ENCODE data around the gene SHROOM3. TPM values are rescaled to one million over a fixed set of nuclear protein-coding genes. Genes with fewer than 3 reads are reported as not detected.

Gene SHROOM3
- total RNA-seq, 1 donor from 2014 or later: 0.05 TPM

DNA sequence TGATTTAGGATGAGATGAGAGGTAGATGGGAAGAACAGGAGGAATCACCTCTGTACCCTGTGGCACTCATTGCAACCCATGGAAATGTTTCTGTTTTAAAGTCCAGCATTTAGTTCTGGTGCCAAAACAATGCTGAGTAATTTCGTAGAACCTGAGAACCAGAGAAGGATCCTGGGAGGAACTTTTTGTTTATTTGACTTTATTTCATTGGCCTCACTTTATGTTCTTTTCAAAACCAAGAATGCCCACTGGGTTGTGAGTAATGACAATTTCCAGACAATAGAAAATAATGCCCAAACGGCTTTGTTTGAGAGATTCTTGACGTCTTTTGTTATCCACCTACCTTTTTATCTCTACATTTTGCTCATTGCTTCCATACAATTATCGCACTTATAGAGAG lies 111.3 kb downstream of the SHROOM3 start:
- H3K9me3 Mint-ChIP-seq: peaks cover 3% of the 10 kb centered on the region
- H3K27me3 Mint-ChIP-seq: peaks cover 5% of the 10 kb centered on the region
- H3K4me1 Mint-ChIP-seq: peaks cover 15% of the 10 kb centered on the region
- H3K4me3 Mint-ChIP-seq: no peak overlapping the region
- H3K27ac Mint-ChIP-seq: no peak overlapping the region
- intact Hi-C loops (cut with micrococcal nuclease): no loop called here
- no peaks in the 10 kb centered on the region for H3K36me3 Mint-ChIP-seq (ENCODE audit: low read depth)
- no peak for DNase-seq

DNA sequence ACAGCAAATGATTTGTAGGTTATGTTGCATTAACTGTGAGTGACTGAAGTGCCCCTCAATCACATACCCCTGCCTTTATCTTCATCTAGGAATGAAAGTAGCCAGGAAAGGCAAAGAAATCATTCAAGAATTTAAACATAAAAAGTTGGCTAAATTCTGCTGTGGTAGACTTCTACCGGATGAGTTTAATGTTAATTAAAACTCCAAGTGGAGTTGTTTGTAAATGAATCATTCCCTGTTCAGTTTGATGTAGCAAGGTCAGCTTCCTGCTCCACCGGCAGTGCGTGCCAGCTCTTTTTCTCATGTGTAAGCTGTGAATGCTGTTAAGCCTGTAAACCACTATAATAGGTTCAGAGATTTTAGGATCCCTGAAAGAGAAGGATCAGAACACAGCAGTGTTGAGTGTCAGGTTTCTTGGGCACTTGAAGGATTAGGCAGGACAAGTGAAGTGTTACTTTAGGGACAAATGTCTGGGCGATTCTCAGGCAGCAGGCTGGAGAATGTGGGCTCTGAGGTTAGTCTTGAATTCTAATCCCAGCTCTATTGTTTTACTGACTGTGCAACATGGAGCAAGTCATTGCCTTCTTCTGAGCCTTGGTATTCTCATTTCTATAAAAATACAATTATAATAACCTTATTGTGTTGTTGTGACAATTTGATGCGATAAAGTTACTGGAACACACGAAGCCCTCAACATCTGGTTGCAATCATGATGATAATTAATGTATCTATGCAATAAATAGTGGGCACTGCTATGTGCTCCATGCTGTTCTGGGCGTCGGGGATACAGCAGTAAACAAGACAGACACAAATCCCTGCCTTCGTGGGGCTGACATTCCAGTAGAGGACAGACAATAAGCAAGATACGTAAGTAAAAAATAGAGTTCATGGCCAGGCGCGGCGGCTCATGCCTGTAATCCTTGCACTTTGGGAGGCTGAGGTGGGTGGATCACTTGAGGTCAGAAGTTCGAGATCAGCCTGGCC lies 112.0 kb downstream of the SHROOM3 start:
- H3K9me3 Mint-ChIP-seq: peaks cover 3% of the 10 kb centered on the region
- H3K4me3 Mint-ChIP-seq: no peak overlapping the region
- peaks cover 6% of the 10 kb centered on the region for H3K27me3 Mint-ChIP-seq
- DNase-seq: no peak
- no peaks in the 10 kb centered on the region for H3K36me3 Mint-ChIP-seq (ENCODE audit: low read depth)
- H3K4me1 Mint-ChIP-seq: peaks cover 15% of the 10 kb centered on the region
- intact Hi-C loops (cut with micrococcal nuclease): no loop called here
- no peak overlapping the region for H3K27ac Mint-ChIP-seq

DNA sequence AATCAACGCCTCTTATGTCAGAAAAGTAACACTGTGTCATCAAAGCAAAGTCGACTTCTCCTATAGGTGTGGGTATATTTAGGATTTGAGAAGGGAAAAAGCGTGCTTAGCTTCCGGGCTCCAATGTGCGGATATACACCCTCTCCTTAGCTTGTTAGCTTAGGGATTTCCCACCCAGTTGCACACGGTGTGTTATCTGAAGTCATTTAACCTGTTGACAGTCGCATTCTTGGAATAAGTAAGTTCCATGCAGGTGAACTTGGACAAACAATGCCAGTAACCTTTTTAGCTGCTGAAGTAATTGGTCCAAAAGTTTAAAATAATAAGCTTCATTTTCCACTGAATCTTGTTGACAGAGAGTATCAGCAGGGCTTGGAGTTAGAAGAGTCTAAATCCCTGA lies 113.7 kb downstream of the SHROOM3 start:
- DNase-seq: no peak
- Mint-ChIP-seq H3K4me3 (no peak overlapping the region), H3K27ac (no peak overlapping the region), H3K9me3 (no peaks in the 10 kb centered on the region), H3K27me3 (peaks cover 6% of the 10 kb centered on the region), H3K36me3 (ENCODE audit: low read depth) (no peaks in the 10 kb centered on the region), H3K4me1 (peaks cover 15% of the 10 kb centered on the region)
- intact Hi-C loops (cut with micrococcal nuclease): no loop called here

DNA sequence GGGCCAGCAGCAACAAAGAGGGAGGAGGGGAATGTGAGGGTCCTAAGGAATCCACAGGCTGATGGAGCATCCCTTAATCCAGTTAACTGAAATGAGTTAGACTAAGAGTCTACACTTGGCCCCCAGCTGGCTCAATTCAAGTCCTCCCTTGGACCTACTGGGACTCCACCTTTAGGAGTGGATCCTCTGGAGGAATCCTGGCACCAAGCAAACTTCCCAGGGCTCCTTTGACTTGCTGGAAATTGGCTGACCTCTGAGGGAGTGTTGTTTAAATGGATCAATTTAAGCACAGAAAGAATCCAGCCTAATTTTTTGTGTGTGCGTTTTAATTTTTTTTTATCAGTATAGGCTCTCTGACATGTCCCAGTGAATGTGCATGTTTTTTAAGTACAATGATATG lies 114.7 kb downstream of the SHROOM3 start:
- H3K36me3 Mint-ChIP-seq (ENCODE audit: low read depth): no peaks in the 10 kb centered on the region
- intact Hi-C loops (cut with micrococcal nuclease): no loop called here
- H3K4me3 Mint-ChIP-seq: no peak overlapping the region
- H3K4me1 Mint-ChIP-seq: peaks cover 10% of the 10 kb centered on the region
- H3K9me3 Mint-ChIP-seq: no peaks in the 10 kb centered on the region
- no peak overlapping the region for H3K27ac Mint-ChIP-seq
- no peak for DNase-seq
- H3K27me3 Mint-ChIP-seq: peaks cover 6% of the 10 kb centered on the region

DNA sequence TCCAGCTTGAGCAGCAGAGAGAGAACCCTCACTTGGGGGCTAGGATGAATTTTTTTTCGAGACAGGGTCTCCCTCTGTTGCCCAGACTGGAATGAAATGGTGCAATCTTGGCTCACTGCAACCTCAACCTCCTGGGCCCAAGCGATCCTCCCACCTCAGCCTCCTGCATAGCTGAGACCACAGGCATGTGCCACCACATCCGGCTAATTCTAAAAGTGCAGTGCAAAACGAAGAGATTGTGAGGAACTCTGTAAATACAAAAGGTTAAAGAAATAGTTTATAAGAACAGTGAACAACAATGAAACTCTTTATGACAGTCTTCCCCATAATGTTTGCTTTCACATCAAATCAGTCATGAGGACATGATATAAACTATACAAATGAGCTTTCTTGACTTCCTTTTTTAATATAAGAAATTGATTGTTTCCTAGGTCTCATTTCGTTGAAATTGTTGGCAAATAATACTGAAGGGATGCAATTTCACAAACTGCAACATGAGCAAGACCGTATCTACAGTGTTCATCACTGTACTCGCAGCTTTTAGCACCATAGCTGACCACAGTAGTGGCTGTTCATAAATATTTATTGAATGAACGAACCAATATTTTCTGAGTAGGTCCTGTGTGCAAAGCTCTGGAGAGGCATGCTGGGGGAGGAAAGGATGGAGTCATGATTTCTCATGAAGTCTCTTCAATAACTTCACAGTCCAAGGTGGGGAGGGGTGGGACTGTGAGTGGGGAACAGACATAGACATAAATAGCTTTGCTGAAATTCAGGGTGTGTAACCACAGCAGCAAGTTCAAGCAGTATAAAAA lies 116.1 kb downstream of the SHROOM3 start:
- peaks cover 6% of the 10 kb centered on the region for H3K27me3 Mint-ChIP-seq
- H3K9me3 Mint-ChIP-seq: no peaks in the 10 kb centered on the region
- no peak overlapping the region for H3K27ac Mint-ChIP-seq
- H3K4me1 Mint-ChIP-seq: no peaks in the 10 kb centered on the region
- no peaks in the 10 kb centered on the region for H3K36me3 Mint-ChIP-seq (ENCODE audit: low read depth)
- intact Hi-C loops (cut with micrococcal nuclease): no loop called here
- DNase-seq: no peak
- H3K4me3 Mint-ChIP-seq: no peak overlapping the region

DNA sequence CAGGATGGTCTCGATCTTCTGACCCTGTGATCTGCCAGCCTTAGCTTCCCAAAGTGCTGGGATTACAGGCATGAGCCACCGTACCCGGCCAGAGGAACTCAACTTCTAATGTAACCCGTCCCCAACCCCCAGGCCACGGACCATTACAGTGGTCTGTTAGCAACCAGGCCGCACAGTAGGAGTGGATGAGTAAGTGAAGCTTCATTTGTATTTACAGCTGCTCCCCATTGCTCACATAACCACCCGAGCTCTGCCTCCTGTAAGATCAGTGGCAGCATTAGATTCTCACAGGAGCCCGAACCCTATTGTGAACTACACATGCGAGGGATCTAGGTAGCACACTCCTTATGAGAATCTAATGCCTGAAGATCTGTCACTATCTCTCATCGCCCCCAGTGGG lies 119.6 kb downstream of the SHROOM3 start:
- Mint-ChIP-seq H3K4me3 (no peak overlapping the region), H3K27me3 (peaks cover 6% of the 10 kb centered on the region), H3K9me3 (no peaks in the 10 kb centered on the region), H3K27ac (no peak overlapping the region), H3K36me3 (ENCODE audit: low read depth) (no peaks in the 10 kb centered on the region), H3K4me1 (no peaks in the 10 kb centered on the region)
- no peak for DNase-seq
- intact Hi-C loops (cut with micrococcal nuclease): no loop called here

DNA sequence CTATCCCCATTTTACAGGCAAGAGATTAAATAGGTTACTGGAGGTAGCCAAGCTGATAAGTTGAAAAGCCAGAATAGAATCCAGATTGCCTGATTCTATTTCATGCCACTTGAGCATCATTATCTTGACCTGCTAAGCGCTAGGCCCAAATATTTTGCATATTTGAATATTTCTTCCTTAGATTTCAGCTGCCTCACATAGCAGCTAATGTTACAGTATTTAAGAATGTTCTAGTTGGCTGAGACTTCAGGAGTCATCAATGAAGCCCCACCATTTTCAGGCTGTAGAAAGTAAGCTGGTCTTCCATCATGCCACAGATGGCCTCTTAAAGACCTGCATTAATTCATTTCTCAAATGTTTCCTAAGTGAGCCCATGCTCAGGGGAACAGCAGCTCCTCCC lies 121.4 kb downstream of the SHROOM3 start:
- Mint-ChIP-seq H3K4me1 (no peaks in the 10 kb centered on the region), H3K4me3 (no peak overlapping the region), H3K27me3 (peaks cover 5% of the 10 kb centered on the region), H3K9me3 (peaks cover 5% of the 10 kb centered on the region), H3K36me3 (ENCODE audit: low read depth) (no peaks in the 10 kb centered on the region), H3K27ac (no peak overlapping the region)
- DNase-seq: no peak
- intact Hi-C loops (cut with micrococcal nuclease): no loop called here

DNA sequence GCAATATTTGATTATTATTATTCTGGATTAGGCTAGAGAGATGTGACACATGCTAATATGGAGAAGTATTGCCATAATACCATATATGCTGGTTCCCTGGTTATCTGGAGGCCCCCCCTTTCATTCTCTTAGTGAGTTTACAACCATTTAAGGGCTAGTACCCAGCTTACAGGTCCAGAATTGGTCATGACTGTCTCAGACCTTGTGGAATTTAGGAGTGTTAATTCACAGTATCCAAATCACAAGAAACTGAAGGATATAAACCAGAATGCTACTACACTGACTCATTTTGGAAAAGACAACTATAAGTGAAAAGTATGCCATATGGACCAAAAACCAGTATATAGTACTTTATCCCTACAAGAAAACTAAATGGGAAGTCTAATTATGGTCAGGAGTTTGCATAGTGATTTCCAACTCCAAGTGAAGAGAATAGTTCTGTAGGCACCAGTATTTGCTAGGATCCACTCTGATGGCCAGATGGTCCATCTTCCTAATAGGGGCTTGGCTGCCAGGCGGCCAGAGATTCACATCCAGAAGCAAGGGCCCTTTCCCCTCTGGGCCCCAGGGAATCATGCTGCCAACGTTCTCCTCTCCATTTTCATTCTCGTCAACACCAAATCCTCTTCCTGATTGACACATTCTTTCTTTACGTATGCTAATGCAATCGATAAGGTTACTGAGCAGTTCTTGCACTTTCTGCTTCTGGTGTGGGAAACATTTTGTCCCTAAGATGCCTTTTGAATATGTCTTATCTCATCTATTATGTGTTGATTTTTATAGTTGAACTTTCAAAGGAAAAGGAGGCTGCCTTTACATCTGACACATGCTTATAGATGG lies 123.6 kb downstream of the SHROOM3 start:
- peaks cover 4% of the 10 kb centered on the region for H3K27me3 Mint-ChIP-seq

DNA sequence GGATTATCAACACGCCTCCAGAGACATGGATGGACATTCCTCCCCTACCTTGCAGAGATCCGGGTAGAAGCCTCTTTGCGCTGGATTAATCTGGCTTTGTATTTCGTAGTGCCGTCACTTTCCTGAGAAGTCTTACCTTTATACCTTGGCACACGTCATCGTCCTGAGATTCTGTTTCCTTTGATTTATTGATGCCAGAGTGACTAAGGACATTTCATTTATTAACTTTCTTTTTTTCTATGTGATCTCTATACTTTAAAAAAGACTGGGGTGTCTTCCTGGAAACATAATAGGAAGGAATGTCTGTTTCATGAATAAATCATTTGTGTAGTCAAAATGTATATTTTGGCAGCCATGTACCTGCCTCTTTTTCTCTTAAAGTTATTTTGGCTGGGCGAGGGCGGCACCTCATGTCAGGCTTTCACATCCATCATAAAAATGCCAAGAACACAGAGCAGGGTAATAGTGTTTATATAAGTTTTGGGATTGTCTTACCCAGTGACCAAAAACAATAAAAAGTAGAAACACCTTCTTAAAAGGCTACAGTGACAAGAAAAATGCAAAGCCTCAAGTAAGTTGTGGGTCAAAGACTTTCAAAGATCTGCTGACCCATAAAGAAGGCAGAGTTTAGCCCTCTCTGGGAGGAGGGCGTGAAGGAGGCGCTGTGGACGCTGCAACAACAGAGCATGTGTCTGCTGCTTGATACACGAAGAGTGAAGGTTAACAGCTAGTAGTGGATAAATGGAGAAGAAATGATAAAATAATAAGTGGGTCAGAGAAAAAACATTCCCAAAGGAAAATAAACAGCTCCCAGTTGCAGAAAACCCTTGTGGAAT lies 124.4 kb downstream of the SHROOM3 start:
- Mint-ChIP-seq H3K27ac (no peak overlapping the region), H3K36me3 (ENCODE audit: low read depth) (no peaks in the 10 kb centered on the region), H3K4me3 (no peak overlapping the region), H3K9me3 (peaks cover 5% of the 10 kb centered on the region), H3K27me3 (peaks cover 4% of the 10 kb centered on the region), H3K4me1 (peaks cover 10% of the 10 kb centered on the region)
- intact Hi-C loops (cut with micrococcal nuclease): no loop called here
- DNase-seq: no peak

More for the DNA sequence above, 123.6 kb downstream of the SHROOM3 start:
- H3K36me3 Mint-ChIP-seq (ENCODE audit: low read depth): no peaks in the 10 kb centered on the region
- intact Hi-C loops (cut with micrococcal nuclease): no loop called here
- no peak overlapping the region for H3K27ac Mint-ChIP-seq
- H3K4me3 Mint-ChIP-seq: no peak overlapping the region
- H3K9me3 Mint-ChIP-seq: peaks cover 5% of the 10 kb centered on the region
- no peak for DNase-seq
- H3K4me1 Mint-ChIP-seq: peaks cover 6% of the 10 kb centered on the region

DNA sequence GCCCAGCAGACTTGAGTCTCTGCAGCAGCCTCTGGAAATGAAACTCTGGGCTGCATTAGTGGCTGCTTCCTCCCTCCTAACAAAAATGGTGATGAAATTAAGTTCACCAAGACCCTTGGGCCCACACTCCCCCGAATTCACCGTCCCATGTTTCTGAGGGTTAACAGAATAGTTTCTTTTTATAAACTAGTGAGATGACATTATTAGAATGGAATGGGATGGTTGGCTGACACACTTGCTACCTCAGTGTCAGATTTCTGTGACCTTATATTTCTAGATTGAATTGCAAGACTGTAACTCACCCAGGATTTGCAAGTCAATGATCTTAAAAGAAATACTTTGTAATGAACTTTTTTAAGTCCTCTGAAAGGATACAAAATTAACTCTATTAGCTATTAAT lies 127.1 kb downstream of the SHROOM3 start:
- intact Hi-C loops (cut with micrococcal nuclease): no loop called here
- H3K9me3 Mint-ChIP-seq: peaks cover 5% of the 10 kb centered on the region
- no peak overlapping the region for H3K27ac Mint-ChIP-seq
- no peak for DNase-seq
- H3K4me1 Mint-ChIP-seq: peaks cover 10% of the 10 kb centered on the region
- H3K27me3 Mint-ChIP-seq: peaks cover 5% of the 10 kb centered on the region
- no peak overlapping the region for H3K4me3 Mint-ChIP-seq
- H3K36me3 Mint-ChIP-seq (ENCODE audit: low read depth): no peaks in the 10 kb centered on the region

DNA sequence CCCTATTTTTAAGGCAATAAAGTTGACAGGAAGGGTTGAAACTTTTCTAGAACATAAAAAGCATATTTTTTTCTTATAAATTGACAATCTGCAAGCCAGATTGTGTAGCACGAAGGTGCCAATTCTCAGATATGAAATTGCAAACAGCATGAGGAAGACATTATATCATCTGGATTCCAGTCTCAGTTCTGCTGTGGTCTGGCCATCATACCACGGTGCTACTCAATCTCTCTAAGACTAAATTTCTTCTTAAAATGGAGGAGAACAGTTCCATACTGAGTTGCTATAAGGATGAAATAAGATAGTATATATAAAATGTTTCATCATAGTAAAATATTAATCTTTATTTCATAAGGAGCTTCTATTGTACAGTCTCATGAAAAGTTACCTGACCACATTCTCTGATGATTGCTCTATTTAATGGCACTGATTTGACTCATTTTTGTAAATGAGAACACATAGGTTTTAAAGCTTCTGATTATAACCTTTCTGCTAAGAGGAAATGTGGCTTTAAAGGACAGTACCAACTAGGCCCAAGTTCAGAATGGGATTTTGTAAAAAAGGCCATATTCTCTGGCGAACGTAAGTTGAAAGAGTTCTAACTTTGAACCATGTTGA lies 127.9 kb downstream of the SHROOM3 start:
- Mint-ChIP-seq H3K4me1 (peaks cover 10% of the 10 kb centered on the region), H3K4me3 (no peak overlapping the region), H3K27ac (no peak overlapping the region), H3K27me3 (peaks cover 5% of the 10 kb centered on the region), H3K9me3 (peaks cover 5% of the 10 kb centered on the region), H3K36me3 (ENCODE audit: low read depth) (no peaks in the 10 kb centered on the region)
- DNase-seq: no peak
- intact Hi-C loops (cut with micrococcal nuclease): no loop called here

DNA sequence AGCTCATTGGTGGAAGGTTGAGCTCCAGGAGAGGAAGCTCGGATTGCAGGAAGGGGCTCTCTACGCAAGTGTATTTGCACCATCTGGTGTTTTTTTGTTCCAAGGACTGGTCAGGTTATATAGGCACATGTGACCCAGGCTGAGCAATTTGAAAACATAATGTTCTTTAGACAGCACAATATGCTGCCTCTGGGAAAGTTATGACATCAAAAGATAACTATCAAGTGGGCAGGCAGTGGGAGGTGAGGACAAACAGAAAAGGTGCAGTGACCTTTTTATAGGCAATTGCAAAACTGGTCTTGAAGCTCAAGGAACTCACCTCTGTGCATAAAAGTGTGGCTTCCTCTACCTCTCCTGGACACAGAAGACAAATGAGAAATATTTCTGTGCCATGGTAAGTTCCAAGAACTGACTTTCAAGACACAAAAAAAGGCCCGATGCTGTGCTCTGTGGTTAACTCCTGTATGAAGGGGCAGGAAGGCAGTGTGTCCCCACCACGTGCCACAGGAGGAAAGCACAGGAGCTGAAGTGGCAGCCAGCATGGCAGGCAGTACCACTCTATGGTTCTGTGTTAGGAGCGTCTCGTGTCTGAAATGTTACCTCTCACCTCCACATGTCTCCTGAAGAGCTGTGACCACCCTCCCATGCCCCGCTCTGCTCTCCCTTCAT lies 128.6 kb downstream of the SHROOM3 start:
- Mint-ChIP-seq H3K9me3 (peaks cover 5% of the 10 kb centered on the region), H3K36me3 (ENCODE audit: low read depth) (no peaks in the 10 kb centered on the region), H3K4me1 (peaks cover 10% of the 10 kb centered on the region), H3K27ac (no peak overlapping the region), H3K4me3 (no peak overlapping the region), H3K27me3 (peaks cover 9% of the 10 kb centered on the region)
- DNase-seq: no peak
- intact Hi-C loops (cut with micrococcal nuclease): no loop called here

Data from activated CD4-positive, alpha-beta T cell treated with anti-CD3 and anti-CD28 coated beads, Interleukin-2, amount 10 ng/mL, durations not matched to agents 24 days and 14 days (primary cell).